Colonic mucosa (tissue), 4 donors: Measurements from ENCODE around the gene TEX14. TPM values are rescaled to one million over a fixed set of nuclear protein-coding genes. Genes with fewer than 3 reads are reported as not detected.

ENCODE experiments used
- DNase-seq: peaks from one replicate; pipeline ENCODE4 v3.0.0-alpha.2; 2020
- H3K27ac ChIP-seq: fragments of 200-600 bp; one replicate; pipeline ENCODE4 v1.8.0; 2021
- H3K27me3 ChIP-seq: fragments of 200-600 bp; one replicate; pipeline ENCODE4 v1.8.0; 2021
- H3K36me3 ChIP-seq: fragments of 200-600 bp; one replicate; pipeline ENCODE4 v1.8.0; 2021
- H3K4me1 ChIP-seq: fragments of 200-600 bp; one replicate; pipeline ENCODE4 v1.8.0; 2021; ENCODE audit warnings: mild to moderate bottlenecking
- H3K4me3 ChIP-seq: fragments of 200-600 bp; one replicate; pipeline ENCODE4 v1.8.0; 2021
- H3K9ac ChIP-seq, 2 donors: one replicate each; pipeline ENCODE4 v1.7.0; 2013; ENCODE audit warnings: control low read depth in 2 of 2, low read depth in 2 of 2, low read length in 2 of 2
- H3K9me3 ChIP-seq: fragments of 200-600 bp; one replicate; pipeline ENCODE4 v1.8.0; 2021
- intact Hi-C: fragments of 100-400 bp; cut with DNase I; formaldehyde crosslinking; loops from one replicate; pipeline ENCODE4 v1.14.1; 2022
- total RNA-seq, 2 donors: library from RNA; stranded (reverse); fragmentation: NEBNext Ultra II Directional in 1 of 2; extraction: Animal tissue kit (Norgen Biotek cat#: 25700) in 1 of 2; gene quantifications; one replicate each; pipeline ENCODE4 v1.2.1, GENCODE V29; 2021
- TF ChIP-seq, protein P1 (sequence below): fragments of 200-600 bp; IDR thresholded peaks from one replicate; pipeline ENCODE4 v1.8.0; 2022; ENCODE audit warnings: antibody characterized with exemption, mild to moderate bottlenecking
- donor health status: healthy.
- donor health status: DM: no; HTN: no; CAD: no.
- donor health status: DM: no; HTN: no; CAD: no.

Gene TEX14
- total RNA-seq, 2 donors from 2014 or later, result 0.10 TPM; not detected in 1

DNA sequence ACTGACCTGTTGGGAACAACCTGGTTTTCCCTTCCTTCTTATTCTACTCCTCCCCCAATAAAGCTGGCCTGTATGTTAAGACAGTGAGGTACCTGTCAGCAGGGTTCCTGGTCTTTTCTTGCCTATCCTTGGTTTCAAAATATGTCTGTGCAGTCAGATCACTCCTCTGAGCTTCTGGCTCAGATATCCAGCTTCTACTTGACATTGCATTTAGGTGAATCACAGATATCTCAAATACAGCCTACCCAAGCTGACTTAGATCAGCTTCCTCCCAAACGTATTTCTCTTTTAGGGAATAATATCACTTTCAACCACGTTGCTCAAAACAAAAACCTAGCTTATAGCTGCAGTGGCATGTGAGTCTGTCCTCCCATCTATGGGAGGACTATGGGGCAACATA, 48.7 kb downstream of the TEX14 start:
- no peaks in the 10 kb centered on the region for H3K36me3 ChIP-seq
- H3K9ac ChIP-seq, result no peak overlapping the region
- no peak for DNase-seq
- TF ChIP-seq, protein P1, sequence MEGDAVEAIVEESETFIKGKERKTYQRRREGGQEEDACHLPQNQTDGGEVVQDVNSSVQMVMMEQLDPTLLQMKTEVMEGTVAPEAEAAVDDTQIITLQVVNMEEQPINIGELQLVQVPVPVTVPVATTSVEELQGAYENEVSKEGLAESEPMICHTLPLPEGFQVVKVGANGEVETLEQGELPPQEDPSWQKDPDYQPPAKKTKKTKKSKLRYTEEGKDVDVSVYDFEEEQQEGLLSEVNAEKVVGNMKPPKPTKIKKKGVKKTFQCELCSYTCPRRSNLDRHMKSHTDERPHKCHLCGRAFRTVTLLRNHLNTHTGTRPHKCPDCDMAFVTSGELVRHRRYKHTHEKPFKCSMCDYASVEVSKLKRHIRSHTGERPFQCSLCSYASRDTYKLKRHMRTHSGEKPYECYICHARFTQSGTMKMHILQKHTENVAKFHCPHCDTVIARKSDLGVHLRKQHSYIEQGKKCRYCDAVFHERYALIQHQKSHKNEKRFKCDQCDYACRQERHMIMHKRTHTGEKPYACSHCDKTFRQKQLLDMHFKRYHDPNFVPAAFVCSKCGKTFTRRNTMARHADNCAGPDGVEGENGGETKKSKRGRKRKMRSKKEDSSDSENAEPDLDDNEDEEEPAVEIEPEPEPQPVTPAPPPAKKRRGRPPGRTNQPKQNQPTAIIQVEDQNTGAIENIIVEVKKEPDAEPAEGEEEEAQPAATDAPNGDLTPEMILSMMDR, result no peak
- no peak overlapping the region for H3K27ac ChIP-seq
- intact Hi-C loops, result no loop called here
- H3K4me1 ChIP-seq, result no peaks in the 10 kb centered on the region
- H3K9me3 ChIP-seq, result no peaks in the 10 kb centered on the region
- H3K4me3 ChIP-seq, result no peak overlapping the region
- H3K27me3 ChIP-seq, result no peaks in the 10 kb centered on the region

DNA sequence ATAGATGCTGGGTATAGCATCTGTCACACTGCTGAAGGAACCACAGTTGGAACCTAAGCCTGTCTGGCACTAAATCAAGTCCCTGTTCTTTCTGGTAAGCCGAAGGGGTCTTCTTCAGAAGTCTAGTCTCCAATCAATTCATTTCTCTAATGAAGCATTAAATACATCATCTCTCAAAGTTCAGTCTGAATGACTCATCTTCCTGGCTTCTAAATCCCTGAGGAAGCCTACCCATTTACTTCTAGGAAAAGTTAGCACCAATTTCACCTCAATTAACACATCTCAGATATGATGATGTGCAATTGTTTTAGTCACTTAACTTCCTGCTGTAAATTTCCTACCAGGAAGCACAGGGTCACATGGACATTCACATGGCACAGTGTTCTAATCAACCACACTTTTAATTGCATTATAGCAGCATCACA, 49.9 kb downstream of the TEX14 start:
- TF ChIP-seq, protein P1, result no peak
- DNase-seq, result no peak
- intact Hi-C loops, result no loop called here
- Histone ChIP-seq H3K27ac (no peak overlapping the region), H3K9me3 (no peaks in the 10 kb centered on the region), H3K36me3 (no peaks in the 10 kb centered on the region), H3K4me1 (no peaks in the 10 kb centered on the region), H3K27me3 (no peaks in the 10 kb centered on the region), H3K9ac (no peak overlapping the region), H3K4me3 (no peak overlapping the region)

DNA sequence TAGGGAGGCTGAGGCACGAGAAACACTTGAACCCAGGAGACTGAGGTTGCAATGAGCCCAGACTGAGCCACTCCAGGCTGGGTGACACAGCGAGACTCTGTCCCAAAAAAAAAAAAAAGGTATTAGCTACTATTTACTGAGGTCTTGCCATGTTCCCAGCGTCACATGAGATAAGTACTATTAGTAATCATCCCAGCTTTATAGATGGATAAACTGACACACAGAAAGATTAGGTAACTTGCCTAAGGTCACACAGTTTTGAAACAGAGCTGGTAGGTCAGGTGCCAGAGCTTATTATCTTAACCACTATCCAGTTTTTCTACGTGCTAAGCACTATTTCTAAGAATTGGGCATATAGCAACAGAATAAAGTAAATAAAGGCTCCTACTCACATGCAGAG, 51.6 kb downstream of the TEX14 start:
- TF ChIP-seq, protein P1, result no peak
- DNase-seq, result no peak
- H3K36me3 ChIP-seq, result no peaks in the 10 kb centered on the region
- H3K27ac ChIP-seq, result no peak overlapping the region
- no peaks in the 10 kb centered on the region for H3K27me3 ChIP-seq
- intact Hi-C loops, result no loop called here
- H3K4me3 ChIP-seq, result no peak overlapping the region
- H3K9me3 ChIP-seq, result no peaks in the 10 kb centered on the region
- no peak overlapping the region for H3K9ac ChIP-seq
- no peaks in the 10 kb centered on the region for H3K4me1 ChIP-seq

DNA sequence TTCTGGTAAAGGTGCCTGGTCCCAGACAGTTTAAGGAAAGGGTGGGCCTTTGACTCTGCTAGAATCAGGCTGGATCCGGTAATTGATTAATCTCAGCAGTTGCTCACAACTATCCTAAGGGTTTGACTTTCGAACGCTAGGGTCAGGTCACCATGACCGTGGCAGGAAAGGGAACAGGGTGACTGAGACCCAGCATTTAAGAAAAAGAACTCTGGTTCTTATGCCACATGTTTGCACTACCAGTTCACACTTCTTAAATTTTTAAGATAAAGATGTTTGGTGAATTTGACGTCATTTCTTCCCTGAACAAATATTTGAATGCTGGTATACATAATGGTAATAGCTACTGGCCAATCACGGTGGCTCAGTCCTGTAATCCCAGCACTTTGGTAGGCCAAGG, 52.2 kb downstream of the TEX14 start:
- H3K27me3 ChIP-seq, result no peaks in the 10 kb centered on the region
- no peaks in the 10 kb centered on the region for H3K4me1 ChIP-seq
- H3K4me3 ChIP-seq, result no peak overlapping the region
- H3K36me3 ChIP-seq, result no peaks in the 10 kb centered on the region
- H3K9ac ChIP-seq, result no peak overlapping the region
- DNase-seq, result no peak
- H3K9me3 ChIP-seq, result no peaks in the 10 kb centered on the region
- TF ChIP-seq, protein P1, result no peak
- intact Hi-C loops, result loop anchor here (10.0 kb wide), 1 partner anchor 115 kb away; no protein-coding TSS in a partner anchor
- H3K27ac ChIP-seq, result no peak overlapping the region

DNA sequence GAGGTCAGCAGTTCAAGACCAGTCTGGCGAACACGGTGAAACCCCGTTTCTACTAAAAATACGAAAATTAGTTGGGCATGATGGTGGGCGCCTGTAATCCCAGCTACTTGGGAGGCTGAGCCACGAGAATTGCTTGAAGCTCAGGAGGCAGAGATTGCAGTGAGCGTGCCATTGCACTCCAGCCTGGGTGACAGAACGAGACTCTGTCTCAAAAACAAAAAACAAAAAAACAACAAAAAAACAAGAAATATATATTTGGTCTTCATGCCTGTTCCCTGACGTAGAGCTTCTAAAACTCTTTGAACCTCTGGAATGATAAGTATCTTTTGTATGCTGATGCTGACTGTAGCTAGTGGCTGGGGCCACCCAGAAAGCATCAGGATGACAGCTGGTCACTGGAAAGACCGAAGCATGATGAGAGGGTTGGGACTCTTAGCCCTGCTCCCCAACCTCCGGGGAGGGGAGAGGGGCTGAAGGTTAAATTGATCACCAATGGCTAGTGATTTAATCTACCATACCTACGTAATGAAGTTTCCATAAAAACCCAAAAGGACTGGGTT, 54.8 kb downstream of the TEX14 start:
- H3K27ac ChIP-seq, result no peak overlapping the region
- intact Hi-C loops, result loop anchor here (10.0 kb wide), 1 partner anchor 112 kb away; no protein-coding TSS in a partner anchor
- TF ChIP-seq, protein P1, result no peak
- H3K27me3 ChIP-seq, result no peaks in the 10 kb centered on the region
- H3K36me3 ChIP-seq, result no peaks in the 10 kb centered on the region
- H3K9me3 ChIP-seq, result no peaks in the 10 kb centered on the region
- no peak for DNase-seq
- H3K4me1 ChIP-seq, result no peaks in the 10 kb centered on the region
- H3K9ac ChIP-seq, result no peak overlapping the region
- no peak overlapping the region for H3K4me3 ChIP-seq
